Measurements from ENCODE around the gene CNN2.

Gene CNN2

GRCh38 chr19:995051-995827, 31.2 kb upstream of the CNN2 start:
- DNase-seq (ENCODE audit: low spot score): no peak

- peak; percentile 29 for DNase-seq (ENCODE audit: low spot score)
Observed at GRCh38 chr19:996051-996838, 30.2 kb upstream of the CNN2 start.

- no peak for DNase-seq (ENCODE audit: low spot score)
Observed at GRCh38 chr19:998064-998463, 28.3 kb upstream of the CNN2 start.

DNA sequence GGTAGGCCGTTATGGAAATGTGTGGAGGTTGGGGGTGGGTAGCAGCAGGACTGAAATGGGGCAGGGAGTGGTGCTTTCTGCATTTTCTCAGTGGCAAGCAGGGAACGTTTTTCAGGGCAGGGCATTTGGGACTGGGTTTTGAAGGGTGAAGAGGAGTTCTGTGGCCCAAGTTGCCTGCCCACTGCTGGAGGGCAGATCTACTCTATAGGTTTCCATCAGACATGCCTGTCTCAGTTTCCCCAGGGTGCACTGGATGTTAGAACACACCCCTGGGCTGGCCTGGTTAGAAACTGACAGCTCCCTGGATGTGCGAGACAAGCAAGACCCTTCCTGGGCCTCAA, 27.1 kb upstream of the CNN2 start:
- no peak for DNase-seq (ENCODE audit: low spot score)

GRCh38 chr19:1000095-1000494, 26.3 kb upstream of the CNN2 start, which contains the start of gene GRIN3B:
Gene GRIN3B, plus strand, starts transcription at chr19:1000419. Its CDS starts 19 bp downstream, at chr19:1000438.
- DNase-seq (ENCODE audit: low spot score): peak; percentile 85

DNA sequence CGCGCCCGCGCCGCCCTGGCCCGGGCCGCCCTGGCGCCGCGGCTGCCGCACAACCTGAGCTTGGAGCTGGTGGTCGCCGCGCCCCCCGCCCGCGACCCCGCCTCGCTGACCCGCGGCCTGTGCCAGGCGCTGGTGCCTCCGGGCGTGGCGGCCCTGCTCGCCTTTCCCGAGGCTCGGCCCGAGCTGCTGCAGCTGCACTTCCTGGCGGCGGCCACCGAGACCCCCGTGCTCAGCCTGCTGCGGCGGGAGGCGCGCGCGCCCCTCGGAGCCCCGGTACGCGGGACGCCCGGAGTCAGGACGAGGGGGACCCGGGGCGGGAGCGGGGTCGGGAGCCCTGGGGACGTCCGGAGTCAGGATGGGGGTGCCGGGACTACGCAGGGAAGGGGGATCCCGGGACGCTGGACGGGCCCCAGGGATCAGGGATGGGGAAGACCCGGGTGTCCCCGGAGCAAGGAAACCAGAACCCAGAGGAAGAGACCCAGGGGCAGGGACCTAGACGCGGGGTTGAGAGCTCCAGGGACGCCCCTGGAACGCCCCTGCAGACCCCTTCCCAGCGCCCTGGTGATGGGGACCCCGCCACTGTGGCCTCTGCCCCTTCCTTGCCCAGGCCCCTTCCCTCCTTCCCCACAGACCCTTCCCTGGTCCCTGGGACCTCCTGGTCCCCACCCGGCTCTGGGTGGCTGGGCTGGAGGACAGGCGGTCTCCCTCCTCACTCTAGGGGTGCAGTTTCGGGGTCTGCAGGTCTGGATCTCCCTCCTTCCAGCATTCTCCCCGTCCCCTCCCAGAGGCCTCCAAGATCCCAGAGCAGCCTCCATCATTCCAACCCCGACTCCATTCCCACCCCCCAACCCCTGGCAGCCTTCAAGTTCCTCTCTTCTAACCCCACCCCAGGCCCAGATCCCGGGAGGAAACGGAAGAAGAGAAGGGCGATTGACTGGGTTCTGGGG, 25.5 kb upstream of the CNN2 start:
- DNase-seq (ENCODE audit: low spot score): no peak

GRCh38 chr19:1001538-1002166, 24.8 kb upstream of the CNN2 start:
- peak; percentile 74 for DNase-seq (ENCODE audit: low spot score)

DNA sequence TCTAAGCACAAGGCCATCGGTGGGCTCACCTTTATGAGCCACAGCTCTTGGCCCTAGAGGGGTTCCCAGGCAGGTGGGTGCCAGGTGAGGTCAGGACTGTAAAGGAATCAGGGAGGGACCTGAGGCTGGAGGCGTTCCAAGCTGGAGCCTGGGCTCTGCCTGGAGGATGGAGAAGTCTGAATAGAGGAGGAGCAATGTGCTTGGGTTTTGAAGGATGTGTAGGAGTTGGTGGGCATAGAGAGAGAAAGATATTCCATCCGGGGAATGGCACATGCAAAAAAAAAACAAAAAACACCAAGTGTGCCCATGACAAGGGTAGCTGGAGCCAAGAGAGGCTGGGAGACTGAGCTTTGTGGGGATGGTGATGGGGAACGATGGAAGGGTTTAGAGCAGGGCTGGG, 23.8 kb upstream of the CNN2 start:
- no peak for DNase-seq (ENCODE audit: low spot score)

- DNase-seq (ENCODE audit: low spot score): no peak
Observed at GRCh38 chr19:1003283-1003682, 23.1 kb upstream of the CNN2 start.

DNA sequence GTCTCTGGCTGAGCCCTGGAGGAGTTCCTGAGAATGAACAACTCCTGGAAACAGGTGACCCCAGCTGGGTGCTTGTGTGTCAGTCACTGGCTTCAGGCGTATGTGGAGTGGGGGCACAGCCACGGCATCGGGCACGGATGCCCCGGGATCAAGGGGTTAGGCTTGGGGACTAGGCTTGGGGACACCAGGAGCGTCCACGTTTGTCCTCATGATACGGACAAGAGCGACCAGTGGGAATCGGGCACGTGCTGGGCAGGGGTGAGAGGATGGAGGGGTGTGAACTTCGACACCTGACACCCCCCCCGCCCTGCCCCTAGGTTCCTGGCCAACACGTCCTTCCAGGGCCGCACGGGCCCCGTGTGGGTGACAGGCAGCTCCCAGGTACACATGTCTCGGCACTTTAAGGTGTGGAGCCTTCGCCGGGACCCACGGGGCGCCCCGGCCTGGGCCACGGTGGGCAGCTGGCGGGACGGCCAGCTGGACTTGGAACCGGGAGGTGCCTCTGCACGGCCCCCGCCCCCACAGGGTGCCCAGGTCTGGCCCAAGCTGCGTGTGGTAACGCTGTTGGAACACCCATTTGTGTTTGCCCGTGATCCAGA, 22.1 kb upstream of the CNN2 start:
- DNase-seq (ENCODE audit: low spot score): no peak

DNA sequence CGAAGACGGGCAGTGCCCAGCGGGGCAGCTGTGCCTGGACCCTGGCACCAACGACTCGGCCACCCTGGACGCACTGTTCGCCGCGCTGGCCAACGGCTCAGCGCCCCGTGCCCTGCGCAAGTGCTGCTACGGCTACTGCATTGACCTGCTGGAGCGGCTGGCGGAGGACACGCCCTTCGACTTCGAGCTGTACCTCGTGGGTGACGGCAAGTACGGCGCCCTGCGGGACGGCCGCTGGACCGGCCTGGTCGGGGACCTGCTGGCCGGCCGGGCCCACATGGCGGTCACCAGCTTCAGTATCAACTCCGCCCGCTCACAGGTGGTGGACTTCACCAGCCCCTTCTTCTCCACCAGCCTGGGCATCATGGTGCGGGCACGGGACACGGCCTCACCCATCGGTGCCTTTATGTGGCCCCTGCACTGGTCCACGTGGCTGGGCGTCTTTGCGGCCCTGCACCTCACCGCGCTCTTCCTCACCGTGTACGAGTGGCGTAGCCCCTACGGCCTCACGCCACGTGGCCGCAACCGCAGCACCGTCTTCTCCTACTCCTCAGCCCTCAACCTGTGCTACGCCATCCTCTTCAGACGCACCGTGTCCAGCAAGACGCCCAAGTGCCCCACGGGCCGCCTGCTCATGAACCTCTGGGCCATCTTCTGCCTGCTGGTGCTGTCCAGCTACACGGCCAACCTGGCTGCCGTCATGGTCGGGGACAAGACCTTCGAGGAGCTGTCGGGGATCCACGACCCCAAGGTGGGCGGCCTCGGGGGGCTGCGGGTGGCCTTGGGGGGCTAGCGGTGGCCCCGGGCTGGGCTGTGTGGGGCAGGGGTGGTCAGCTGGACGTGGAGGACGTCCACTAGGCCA, 21.4 kb upstream of the CNN2 start:
- no peak for DNase-seq (ENCODE audit: low spot score)

- DNase-seq (ENCODE audit: low spot score): no peak
Observed at GRCh38 chr19:1006711-1007398, 19.6 kb upstream of the CNN2 start.

GRCh38 chr19:1007399-1008251, 18.8 kb upstream of the CNN2 start:
- DNase-seq (ENCODE audit: low spot score): no peak

GRCh38 chr19:1008268-1009040, 18.0 kb upstream of the CNN2 start:
- DNase-seq (ENCODE audit: low spot score): no peak

DNA sequence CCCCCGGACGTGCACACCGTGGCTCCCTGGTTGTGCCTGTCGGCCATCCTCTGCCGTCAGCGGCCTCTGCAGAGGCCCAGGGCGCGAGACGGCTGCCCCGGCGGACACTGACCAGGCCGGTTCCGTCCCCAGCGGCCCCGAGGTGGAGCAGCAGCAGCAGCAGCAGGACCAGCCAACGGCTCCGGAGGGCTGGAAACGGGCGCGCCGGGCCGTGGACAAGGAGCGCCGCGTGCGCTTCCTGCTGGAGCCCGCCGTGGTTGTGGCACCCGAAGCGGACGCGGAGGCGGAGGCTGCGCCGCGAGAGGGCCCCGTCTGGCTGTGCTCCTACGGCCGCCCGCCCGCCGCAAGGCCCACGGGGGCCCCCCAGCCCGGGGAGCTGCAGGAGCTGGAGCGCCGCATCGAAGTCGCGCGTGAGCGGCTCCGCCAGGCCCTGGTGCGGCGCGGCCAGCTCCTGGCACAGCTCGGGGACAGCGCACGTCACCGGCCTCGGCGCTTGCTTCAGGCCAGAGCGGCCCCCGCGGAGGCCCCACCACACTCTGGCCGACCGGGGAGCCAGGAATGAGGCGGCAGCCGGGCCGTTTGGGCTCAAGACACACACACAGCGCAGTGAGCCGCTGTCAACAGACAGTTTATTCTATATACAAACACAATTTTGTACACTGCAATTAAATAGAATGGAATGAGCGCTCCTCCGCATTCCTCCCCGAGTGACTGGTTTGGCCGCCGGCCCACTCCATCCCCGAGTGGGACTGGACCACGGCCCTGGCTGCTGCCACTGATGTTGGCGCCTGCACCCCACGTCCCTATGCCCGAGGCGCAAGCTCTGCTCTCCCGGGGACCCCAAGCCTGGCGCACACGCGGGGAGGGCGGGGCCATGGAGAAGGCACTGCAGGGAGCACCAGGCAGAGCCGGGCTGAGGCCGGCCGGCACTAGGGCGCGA, 17.1 kb upstream of the CNN2 start:
- no peak for DNase-seq (ENCODE audit: low spot score)

GRCh38 chr19:1009981-1010538, 16.3 kb upstream of the CNN2 start:
- no peak for DNase-seq (ENCODE audit: low spot score)

All from germinal center (tissue), 1 donor.